Gastroesophageal sphincter (tissue), 4 donors: Measurements from ENCODE around the gene ADH1C. TPM values are rescaled to one million over a fixed set of nuclear protein-coding genes. Genes with fewer than 3 reads are reported as not detected.

ENCODE experiments used
- ATAC-seq: fragments of 150-250 bp; one replicate; pipeline ENCODE4 v1.9.1; 2016; ENCODE audit warnings: mild to moderate bottlenecking, moderate library complexity
- H3K27ac ChIP-seq, 4 donors: fragments of 200-600 bp; sonication (generic) in 3 of 4; 1 replicate in 3 of 4; 2 replicates in 1 of 4; pipeline ENCODE4 v1.5.1; 2016 to 2019
- H3K27me3 ChIP-seq: fragments of 200-600 bp; sonication (generic); one replicate; pipeline ENCODE4 v1.5.1; 2019
- H3K36me3 ChIP-seq, 2 donors: fragments of 200-600 bp; sonication (generic); one replicate each; pipeline ENCODE4 v1.5.1; 2019; ENCODE audit warnings: control low read depth in 1 of 2
- H3K4me1 ChIP-seq, 3 donors: fragments of 200-600 bp; sonication (generic); 1 replicate in 2 of 3; 2 replicates in 1 of 3; pipeline ENCODE4 v1.5.1; 2016 to 2019; ENCODE audit warnings: control low read depth in 2 of 3
- H3K4me3 ChIP-seq, 2 donors: fragments of 200-600 bp; sonication (generic); one replicate each; pipeline ENCODE4 v1.5.1; 2019; ENCODE audit warnings: mild to moderate bottlenecking in 1 of 2, moderate library complexity in 1 of 2
- H3K9me3 ChIP-seq, 3 donors: fragments of 200-600 bp; sonication (generic); one replicate each; pipeline ENCODE4 v1.5.1; 2017 to 2019; ENCODE audit warnings: control low read depth in 2 of 3
- EP300 ChIP-seq: sonication (generic); formaldehyde crosslinking; IDR thresholded peaks from one replicate; pipeline ENCODE4 v1.6.1; 2017; ENCODE audit warnings: antibody characterized with exemption, mild to moderate bottlenecking
- POLR2A ChIP-seq, 2 donors: fragments of 450-650 bp; IDR thresholded peaks; one replicate each; pipeline ENCODE4 v1.6.1; 2017; ENCODE audit warnings: antibody characterized with exemption in 2 of 2, mild to moderate bottlenecking in 2 of 2, moderate library complexity in 1 of 2
- POLR2AphosphoS5 ChIP-seq: sonication (generic); formaldehyde crosslinking; IDR thresholded peaks from one replicate; pipeline ENCODE4 v1.6.1; 2017; ENCODE audit warnings: antibody characterized with exemption
- WGBS, 2 donors: methylation state at CpG; one replicate each; pipeline ENCODE4 v1.1.5; 2018; ENCODE audit warnings: low coverage in 1 of 2; 5-methylcytosine and 5-hydroxymethylcytosine counted together
- total RNA-seq, 4 donors: library from RNA; depleted of rRNA; stranded (reverse); fragments of >200 nt; gene quantifications; one replicate each; pipeline ENCODE4 v1.1.0, GENCODE V29; 2016
- TF ChIP-seq, protein P1 (sequence below), 4 experiments: fragments of 200-600 bp in 2 of 4; fragments of 450-650 bp in 2 of 4; sonication (generic) in 1 of 4; IDR thresholded peaks; one replicate each; pipeline ENCODE4 v1.5.1; 2017 to 2019; ENCODE audit warnings: antibody characterized with exemption in 4 of 4, mild to moderate bottlenecking in 2 of 4, moderate library complexity in 2 of 4

Gene ADH1C
- total RNA-seq, 4 donors from 2014 or later, result 2.6 to 11.3 (median 7.2) TPM

DNA sequence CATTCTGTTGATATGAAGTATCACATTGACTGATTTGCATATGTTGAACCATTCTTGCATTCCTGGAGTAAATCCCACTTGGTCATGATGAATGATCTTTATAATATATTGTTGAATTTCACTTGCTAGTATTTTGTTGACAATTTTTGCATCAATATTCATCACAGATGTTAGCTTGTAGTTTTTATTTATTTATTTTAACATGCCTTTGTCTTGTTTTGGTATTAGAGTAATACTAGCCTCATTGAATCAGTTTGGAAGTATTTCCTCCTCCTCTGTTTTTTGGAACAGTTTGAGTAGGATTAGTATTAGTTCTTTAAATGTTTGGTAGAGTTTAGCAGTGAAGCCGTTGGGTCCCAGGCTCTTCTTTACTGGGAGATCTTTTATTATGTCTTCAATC is 13.9 kb upstream of the ADH1C start:
- Histone ChIP-seq H3K27ac (no peak overlapping the region), H3K27me3 (no peaks in the 10 kb centered on the region), H3K4me3 (no peak overlapping the region), H3K36me3 (no peaks in the 10 kb centered on the region), H3K9me3 (peaks cover 0 to 4% (median 0%) of the 10 kb centered on the region in 3 donors), H3K4me1 (peaks cover 0 to 17% (median 0%) of the 10 kb centered on the region in 3 donors)
- TF ChIP-seq, protein P1, sequence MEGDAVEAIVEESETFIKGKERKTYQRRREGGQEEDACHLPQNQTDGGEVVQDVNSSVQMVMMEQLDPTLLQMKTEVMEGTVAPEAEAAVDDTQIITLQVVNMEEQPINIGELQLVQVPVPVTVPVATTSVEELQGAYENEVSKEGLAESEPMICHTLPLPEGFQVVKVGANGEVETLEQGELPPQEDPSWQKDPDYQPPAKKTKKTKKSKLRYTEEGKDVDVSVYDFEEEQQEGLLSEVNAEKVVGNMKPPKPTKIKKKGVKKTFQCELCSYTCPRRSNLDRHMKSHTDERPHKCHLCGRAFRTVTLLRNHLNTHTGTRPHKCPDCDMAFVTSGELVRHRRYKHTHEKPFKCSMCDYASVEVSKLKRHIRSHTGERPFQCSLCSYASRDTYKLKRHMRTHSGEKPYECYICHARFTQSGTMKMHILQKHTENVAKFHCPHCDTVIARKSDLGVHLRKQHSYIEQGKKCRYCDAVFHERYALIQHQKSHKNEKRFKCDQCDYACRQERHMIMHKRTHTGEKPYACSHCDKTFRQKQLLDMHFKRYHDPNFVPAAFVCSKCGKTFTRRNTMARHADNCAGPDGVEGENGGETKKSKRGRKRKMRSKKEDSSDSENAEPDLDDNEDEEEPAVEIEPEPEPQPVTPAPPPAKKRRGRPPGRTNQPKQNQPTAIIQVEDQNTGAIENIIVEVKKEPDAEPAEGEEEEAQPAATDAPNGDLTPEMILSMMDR (IDR thresholded peaks at IDR 0.05), result no peak
- TF ChIP-seq POLR2A (IDR thresholded peaks at IDR 0.05) (no peak), EP300 (no peak), POLR2AphosphoS5 (no peak)
- 92% methylated on average over 1 of the region's 1 CpG; no CpG with 5 or more reads in 1 of the 2 donors for WGBS, 2 donors
- no peak for ATAC-seq

DNA sequence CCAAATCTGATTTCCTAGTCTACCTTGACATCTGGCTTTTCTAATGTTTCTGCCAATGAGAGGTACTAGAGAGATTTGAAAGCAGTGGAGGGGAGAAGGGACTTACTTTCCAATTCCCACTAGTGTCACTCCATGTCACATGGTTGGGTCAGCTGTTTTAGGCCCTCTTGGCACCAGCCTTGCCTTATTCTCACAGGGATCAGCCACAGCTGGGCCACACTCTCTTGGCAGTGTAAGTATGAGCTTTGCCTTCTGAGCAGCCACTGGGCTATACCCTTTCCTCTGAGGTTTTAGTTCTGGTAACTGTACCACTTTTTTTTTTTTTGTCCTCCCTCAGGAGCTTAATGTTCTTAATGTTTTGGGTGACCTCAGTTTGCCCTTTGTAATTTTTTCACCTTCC is 10.2 kb upstream of the ADH1C start:
- Histone ChIP-seq H3K4me1 (peaks cover 0 to 17% (median 0%) of the 10 kb centered on the region in 3 donors), H3K9me3 (peaks cover 0 to 4% (median 0%) of the 10 kb centered on the region in 3 donors), H3K27ac (peak overlapping the region; percentile 30 to 53 (median 36)), H3K4me3 (no peak overlapping the region), H3K36me3 (no peaks in the 10 kb centered on the region), H3K27me3 (no peaks in the 10 kb centered on the region)
- ATAC-seq, result no peak
- no peak for TF ChIP-seq EP300
- TF ChIP-seq POLR2A (IDR thresholded peaks at IDR 0.05), result no peak
- TF ChIP-seq, protein P1 (IDR thresholded peaks at IDR 0.05), result no peak

DNA sequence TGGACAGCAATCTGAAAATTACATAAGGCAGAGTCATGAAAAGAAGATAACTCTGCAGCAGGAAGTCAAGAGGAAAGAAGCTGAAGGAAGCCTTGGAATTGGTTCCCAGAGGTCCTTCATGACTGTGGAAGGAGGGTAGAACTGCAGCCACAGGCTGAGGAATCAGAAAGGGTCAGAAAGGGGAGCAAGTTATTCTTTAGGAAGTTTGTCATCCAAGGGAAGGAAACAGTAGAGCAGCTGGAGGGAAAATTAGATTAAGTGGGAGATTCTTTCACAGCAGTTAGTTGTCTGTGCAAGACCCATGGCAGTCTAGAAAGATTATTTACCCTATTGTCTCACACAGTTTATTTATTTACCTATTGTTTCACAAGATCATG is 9.3 kb upstream of the ADH1C start:
- H3K36me3 ChIP-seq, result no peaks in the 10 kb centered on the region
- no peaks in the 10 kb centered on the region for H3K27me3 ChIP-seq
- peak overlapping the region in 3 of 4 donors; percentile 15 to 53 (median 30) for H3K27ac ChIP-seq
- peaks cover 0 to 4% (median 0%) of the 10 kb centered on the region in 3 donors for H3K9me3 ChIP-seq
- no peak overlapping the region for H3K4me3 ChIP-seq
- TF ChIP-seq POLR2A (IDR thresholded peaks at IDR 0.05) (no peak), EP300 (no peak), POLR2AphosphoS5 (no peak)
- TF ChIP-seq, protein P1 (IDR thresholded peaks at IDR 0.05), result no peak
- H3K4me1 ChIP-seq, result peaks cover 0 to 17% (median 0%) of the 10 kb centered on the region in 3 donors
- ATAC-seq, result peak; percentile 29

DNA sequence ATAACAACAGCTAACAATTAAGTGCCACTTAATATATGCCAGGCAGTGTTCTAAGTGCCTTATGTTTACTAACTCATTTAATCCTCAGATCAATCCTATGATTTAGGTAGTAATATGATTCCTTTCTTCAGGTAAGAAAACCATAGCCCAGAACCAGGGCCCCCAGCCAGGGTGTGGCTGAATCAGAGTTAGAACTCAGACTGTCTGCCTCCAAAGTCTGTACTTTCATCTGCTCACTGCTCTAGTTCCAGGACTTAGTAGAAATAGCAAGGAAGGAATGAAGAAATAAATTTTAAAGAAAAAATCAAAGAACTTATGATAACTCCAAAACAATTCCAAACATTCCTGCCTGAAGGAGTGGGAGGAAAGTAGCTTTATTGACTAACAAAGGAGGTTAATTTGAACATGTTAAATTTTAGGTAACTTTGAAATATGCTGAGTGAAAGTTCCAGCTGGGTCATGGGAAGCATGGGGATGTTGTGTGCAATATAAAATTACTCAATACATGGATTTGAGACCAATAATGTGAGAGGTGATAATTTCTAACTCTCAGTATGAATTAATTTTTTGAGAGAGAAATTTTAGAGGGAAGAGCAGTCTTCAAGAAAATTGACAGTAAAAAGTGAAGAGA is 8.8 kb upstream of the ADH1C start:
- no peaks in the 10 kb centered on the region for H3K27me3 ChIP-seq
- peak; percentile 72 for ATAC-seq
- TF ChIP-seq, protein P1 (IDR thresholded peaks at IDR 0.05), result no peak
- TF ChIP-seq EP300 (no peak), POLR2AphosphoS5 (no peak), POLR2A (IDR thresholded peaks at IDR 0.05) (no peak)

DNA sequence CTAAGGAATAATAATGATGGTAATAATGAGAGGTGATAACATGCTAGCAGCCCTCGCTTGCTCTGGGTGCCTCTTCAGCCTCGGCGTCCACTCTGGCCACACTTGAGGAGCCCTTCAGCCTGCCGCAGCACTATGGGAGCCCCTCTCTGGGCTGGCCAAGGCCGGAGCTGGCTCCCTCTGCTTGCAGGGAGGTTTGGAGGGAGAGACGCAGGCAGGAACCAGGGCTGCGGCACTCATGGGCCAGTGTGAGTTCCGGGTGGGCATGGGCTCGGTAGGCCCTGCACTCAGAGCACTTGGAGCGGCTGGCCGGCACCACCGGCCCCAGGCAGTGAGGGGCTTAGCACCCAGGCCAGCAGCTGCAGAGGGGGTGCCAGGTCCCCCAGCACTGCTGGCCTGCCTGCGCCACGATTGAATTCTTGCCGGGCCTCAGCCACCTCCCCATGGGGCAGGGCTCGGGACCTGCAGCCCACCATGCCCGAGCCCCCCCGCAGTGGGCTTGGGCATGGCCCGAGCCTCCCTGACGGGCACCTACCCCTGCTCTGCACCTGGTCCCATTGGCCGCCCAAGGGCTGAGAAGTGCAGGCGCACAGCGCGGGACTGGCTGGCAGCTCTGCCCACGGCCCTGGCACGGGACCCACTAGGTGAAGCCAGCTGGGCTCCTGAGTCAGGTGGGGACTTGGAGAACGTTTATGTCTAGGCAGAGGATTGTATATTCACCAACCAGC is 7.1 kb upstream of the ADH1C start:
- no peak for ATAC-seq
- peaks cover 0 to 17% (median 0%) of the 10 kb centered on the region in 3 donors for H3K4me1 ChIP-seq
- H3K27me3 ChIP-seq, result no peaks in the 10 kb centered on the region
- TF ChIP-seq, protein P1 (IDR thresholded peaks at IDR 0.05), result no peak
- no peak for TF ChIP-seq EP300
- no peak for TF ChIP-seq POLR2A (IDR thresholded peaks at IDR 0.05)
- no peak for TF ChIP-seq POLR2AphosphoS5
- H3K27ac ChIP-seq, result no peak overlapping the region
- H3K9me3 ChIP-seq, result no peaks in the 10 kb centered on the region
- no peaks in the 10 kb centered on the region for H3K36me3 ChIP-seq
- 81% methylated on average over 5 of the region's 27 CpGs; no CpG with 5 or more reads in 1 of the 2 donors for WGBS, 2 donors
- no peak overlapping the region for H3K4me3 ChIP-seq

More for the DNA sequence above, 8.8 kb upstream of the ADH1C start:
- peaks cover 0 to 4% (median 0%) of the 10 kb centered on the region in 3 donors for H3K9me3 ChIP-seq
- peak overlapping the region in 2 of 4 donors; percentile 19 to 53 for H3K27ac ChIP-seq
- no peaks in the 10 kb centered on the region for H3K36me3 ChIP-seq
- H3K4me3 ChIP-seq, result no peak overlapping the region
- peaks cover 0 to 17% (median 0%) of the 10 kb centered on the region in 3 donors for H3K4me1 ChIP-seq
